Activated CD4-positive, alpha-beta T cell treated with anti-CD3 and anti-CD28 coated beads for 24 hours (primary cell): Measurements from ENCODE around the gene OSTF1.

Experiments used
- DNase-seq, 2 donors: peaks; one replicate each; pipeline ENCODE4 v3.0.0-alpha.2; 2020; ENCODE audit warnings: low read depth in 2 of 2

OSTF1 gene

GRCh38 chr9:75167281-75167680 lies 79.0 kb downstream of the OSTF1 start:
- DNase-seq, result no peak

- DNase-seq, result no peak
Measured at GRCh38 chr9:75168270-75169178, 80.2 kb downstream of the OSTF1 start.

DNA sequence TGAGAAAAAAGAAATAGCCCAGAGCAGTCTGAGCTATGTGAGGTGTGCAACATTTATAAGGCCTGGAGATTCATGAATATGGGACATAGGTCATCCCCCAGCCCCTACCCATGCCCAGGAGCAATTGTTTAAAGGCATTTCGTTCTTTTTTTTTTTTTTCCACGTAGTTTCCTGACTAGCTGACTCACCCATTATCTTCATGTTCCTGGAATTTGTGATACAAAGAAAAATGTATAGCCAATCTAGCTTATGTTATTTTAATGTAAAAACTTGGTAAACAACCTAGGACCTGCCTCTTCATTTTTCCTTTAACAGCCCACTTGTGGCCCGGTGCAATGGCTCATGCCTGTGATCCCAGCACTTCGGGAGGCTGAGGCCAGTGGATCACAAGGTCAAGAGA lies 81.3 kb downstream of the OSTF1 start:
- no peak for DNase-seq

- DNase-seq, result no peak
Measured at GRCh38 chr9:75170898-75171360, 82.6 kb downstream of the OSTF1 start.

GRCh38 chr9:75175395-75175794 lies 87.1 kb downstream of the OSTF1 start:
- DNase-seq, result no peak

GRCh38 chr9:75176037-75176436 lies 87.7 kb downstream of the OSTF1 start:
- DNase-seq, result no peak

GRCh38 chr9:75181750-75182149 lies 93.4 kb downstream of the OSTF1 start:
- DNase-seq, result no peak

DNA sequence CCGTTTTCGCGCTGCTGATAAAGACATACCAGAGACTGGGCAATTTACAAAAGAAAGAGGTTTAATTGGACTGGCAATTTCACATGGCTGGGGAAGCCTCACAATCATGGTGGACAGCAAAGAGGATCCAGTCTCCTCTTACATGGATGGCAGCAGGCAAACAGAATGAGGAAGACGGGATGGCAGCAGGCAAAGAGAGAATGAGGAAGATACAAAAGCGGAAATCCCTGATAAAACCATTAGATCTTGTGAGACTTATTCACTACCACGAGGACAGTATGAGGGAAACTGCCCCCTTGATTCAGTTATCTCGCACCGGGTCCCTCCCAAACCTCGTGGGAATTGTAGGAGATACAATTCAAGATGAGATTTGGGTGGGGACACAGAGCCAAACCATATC lies 95.0 kb downstream of the OSTF1 start:
- DNase-seq, result no peak

DNA sequence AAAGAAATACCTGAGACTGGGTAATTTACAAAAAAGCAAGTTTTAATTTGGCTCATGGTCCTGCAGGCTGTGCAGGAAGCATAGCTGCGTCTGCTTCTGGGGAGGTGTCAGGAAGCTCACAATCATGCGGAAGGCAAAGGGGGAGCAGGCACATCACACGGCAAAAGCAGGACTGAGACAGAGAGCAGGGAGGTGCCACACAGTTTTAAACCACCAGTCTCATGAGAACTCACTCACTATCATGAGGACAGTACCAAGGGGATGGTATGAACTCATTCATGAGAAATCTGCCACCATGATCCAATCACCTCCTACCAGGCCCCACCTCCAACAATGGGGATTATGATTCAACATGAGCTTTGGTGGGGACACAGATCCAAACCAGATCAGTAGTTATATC lies 96.2 kb downstream of the OSTF1 start:
- no peak for DNase-seq

DNA sequence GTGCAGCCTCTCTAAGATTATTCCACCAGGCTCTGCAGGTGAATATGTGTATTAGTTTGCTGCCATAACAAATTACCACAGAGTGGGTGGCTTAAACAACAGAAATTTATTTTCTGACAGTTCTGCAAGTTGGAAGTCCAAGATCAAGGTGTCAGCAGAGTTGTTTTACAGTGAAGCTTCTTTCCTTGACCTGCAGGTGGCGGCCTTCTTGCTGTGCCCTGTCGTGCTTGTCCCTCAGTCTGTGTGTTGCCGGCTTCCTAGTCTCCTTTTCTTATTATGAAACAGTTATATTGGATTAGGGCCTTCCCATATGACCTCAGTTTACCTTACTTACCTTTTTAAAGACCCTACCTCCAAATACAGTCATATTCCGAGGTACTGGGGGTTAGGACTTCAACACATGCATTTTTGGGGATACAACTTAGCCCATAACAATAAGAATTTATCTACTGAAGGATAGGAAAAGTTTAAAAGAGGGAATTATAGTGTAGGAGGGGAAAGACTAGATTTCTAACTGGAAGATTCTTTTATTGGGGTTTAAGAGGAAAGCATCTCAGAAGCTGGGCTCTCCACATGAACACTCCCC lies 97.4 kb downstream of the OSTF1 start:
- DNase-seq, result peak; percentile 34 to 37

DNA sequence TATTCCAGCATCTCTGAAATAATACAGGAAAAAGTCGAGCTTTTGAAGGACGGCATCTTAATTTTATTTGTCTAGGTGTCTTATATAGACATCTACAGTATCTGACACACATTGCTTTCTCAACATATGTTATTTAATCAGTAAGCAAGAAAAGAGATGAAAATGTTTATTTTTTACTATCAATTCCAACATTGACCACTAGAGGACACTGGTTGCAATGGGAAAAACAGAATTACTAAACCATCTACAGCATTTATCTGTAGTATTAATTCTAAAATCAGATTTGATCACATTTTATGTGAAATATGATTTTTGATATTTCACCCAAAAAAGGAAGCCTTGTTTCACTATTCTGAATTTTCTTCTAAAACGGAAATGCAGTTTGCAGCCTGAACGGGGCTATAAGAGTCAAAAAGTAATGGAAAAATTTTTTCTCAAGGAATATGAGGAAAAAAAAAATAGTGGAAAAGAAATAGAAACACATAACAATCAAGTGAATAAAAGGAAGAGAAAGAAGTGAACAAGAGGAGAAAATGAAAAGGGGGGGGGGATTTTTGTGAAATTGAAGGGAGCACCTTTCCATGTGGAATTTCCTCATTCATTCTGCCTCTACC lies 98.6 kb downstream of the OSTF1 start:
- no peak for DNase-seq

DNA sequence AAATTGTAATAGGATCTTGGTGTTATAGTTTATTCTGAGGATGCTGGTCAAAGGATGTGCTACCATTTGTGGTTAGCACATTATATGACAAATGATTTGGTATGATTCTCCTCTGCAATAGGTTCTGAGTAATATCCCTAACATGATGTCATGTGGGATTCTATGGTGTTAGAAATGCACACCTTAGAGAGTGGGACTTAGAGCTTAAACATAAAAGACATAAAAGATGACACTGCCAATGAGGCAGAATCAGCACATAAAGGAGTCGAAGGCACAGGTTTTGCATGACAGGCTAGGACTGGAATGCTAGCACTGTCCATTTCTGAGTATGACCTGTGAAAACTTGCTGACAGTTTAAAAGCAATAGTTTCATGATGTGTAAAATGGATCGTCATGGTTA lies 100.4 kb downstream of the OSTF1 start:
- no peak for DNase-seq

DNA sequence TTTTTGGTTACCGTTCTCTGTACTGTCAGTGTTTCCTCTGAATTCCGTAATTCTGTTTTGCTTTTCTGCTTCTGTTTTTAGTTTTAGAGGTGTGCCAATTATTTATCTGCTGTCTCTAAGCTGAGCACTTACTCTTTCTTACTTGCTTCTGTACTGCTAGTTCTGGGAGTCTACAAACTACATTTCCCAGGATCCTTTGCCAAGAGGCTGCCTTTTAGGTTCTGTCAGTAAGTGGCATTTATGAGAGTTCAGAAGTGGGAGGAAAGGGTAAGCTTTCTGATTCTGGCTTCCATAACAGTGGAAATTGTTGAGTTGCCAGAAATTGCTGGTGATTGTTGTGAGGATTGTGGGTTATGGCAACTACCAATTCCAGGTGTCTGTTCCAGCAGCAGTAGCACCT lies 102.4 kb downstream of the OSTF1 start:
- DNase-seq, result no peak
